Measurements from ENCODE around the gene PPP2R5A.

DNA sequence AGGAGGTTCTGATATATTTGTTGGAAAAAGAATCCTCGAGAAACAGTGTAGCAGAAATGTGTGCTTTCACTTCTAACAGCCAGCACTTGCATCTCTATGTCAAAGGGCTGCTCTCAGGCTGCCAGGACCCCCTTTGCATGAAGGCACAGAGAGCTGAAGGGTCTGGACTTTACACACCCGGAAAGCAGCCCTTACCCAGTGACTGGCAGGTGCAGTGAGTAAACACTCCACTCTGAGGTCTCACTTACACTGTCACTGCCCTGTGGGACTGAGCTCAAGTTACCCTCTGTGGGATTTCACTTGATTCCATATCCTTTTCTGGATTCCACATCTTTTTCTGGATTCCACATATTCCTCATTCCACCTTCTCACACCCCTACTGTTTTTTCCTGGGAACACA lies 40.8 kb upstream of the PPP2R5A start:
- TF ChIP-seq, protein P1, sequence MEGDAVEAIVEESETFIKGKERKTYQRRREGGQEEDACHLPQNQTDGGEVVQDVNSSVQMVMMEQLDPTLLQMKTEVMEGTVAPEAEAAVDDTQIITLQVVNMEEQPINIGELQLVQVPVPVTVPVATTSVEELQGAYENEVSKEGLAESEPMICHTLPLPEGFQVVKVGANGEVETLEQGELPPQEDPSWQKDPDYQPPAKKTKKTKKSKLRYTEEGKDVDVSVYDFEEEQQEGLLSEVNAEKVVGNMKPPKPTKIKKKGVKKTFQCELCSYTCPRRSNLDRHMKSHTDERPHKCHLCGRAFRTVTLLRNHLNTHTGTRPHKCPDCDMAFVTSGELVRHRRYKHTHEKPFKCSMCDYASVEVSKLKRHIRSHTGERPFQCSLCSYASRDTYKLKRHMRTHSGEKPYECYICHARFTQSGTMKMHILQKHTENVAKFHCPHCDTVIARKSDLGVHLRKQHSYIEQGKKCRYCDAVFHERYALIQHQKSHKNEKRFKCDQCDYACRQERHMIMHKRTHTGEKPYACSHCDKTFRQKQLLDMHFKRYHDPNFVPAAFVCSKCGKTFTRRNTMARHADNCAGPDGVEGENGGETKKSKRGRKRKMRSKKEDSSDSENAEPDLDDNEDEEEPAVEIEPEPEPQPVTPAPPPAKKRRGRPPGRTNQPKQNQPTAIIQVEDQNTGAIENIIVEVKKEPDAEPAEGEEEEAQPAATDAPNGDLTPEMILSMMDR (IDR thresholded peaks at IDR 0.05), result no peak
- no peak for TF ChIP-seq POLR2A (IDR thresholded peaks at IDR 0.05)

All from heart left ventricle (tissue), 13 donors.